Measurements from ENCODE around the gene NGEF.

GRCh38 chr2:233023761-233024410, 10.8 kb upstream of the NGEF start:
- TF ChIP-seq CTCF (IDR thresholded peaks at IDR 0.05) = no peak
- no peak for TF ChIP-seq POLR2A (IDR thresholded peaks at IDR 0.05)

All from adrenal gland (tissue), 5 donors.